ENCODE measurements around the gene POLR2J. TPM values are rescaled to one million over a fixed set of nuclear protein-coding genes. Genes with fewer than 3 reads are reported as not detected.

The POLR2J gene
- total and polyA plus RNA-seq, 10 of the 15 experiments (the other 5 are each of a cell fraction or from before 2014, with no cell fraction given), result 16.4 to 119 (median 77.4) TPM

GRCh38 chr7:102424129-102424551 lies 54.6 kb downstream of the POLR2J start (continued):
- no peak for TF ChIP-seq MEF2A (IDR thresholded peaks at IDR 0.05; ENCODE audit: insufficient read depth, low read depth, low read length)
- no peak for TF ChIP-seq ZBED1 (IDR thresholded peaks at IDR 0.05; ENCODE audit: borderline replicate concordance)
- no peak for TF ChIP-seq ZBTB40 (IDR thresholded peaks at IDR 0.05; ENCODE audit: borderline replicate concordance)
- no peak for TF ChIP-seq SIN3A (IDR thresholded peaks at IDR 0.05; ENCODE audit: low read depth, low read length)
- TF ChIP-seq DPF2 (IDR thresholded peaks at IDR 0.05), result peak; percentile 21; the same call in 1 of the 2 replicates
- TF ChIP-seq GABPA (IDR thresholded peaks at IDR 0.05; ENCODE audit: low read depth), result no peak
- peak; percentile 25; the same call in 1 of the 2 replicates for TF ChIP-seq GATAD2B (conservative IDR thresholded peaks at IDR 0.05; ENCODE audit: low read depth)
- TF ChIP-seq USF1 (IDR thresholded peaks at IDR 0.05; ENCODE audit: borderline replicate concordance, extremely low read length, insufficient read depth, low read depth, low read length), result no peak
- TF ChIP-seq PAX8 (IDR thresholded peaks at IDR 0.05), result no peak
- peak; percentile 68 for TF ChIP-seq NR2F1 (conservative IDR thresholded peaks at IDR 0.05)
- no peak for TF ChIP-seq KLF5 (IDR thresholded peaks at IDR 0.05; ENCODE audit: partially characterized antibody)
- no peak for TF ChIP-seq TCF7 (IDR thresholded peaks at IDR 0.05; ENCODE audit: borderline replicate concordance)
- no peak for TF ChIP-seq IRF3 (IDR thresholded peaks at IDR 0.05)
- no peak for TF ChIP-seq CREB1 (IDR thresholded peaks at IDR 0.05; ENCODE audit: low read depth)
- no peak for TF ChIP-seq MYB (IDR thresholded peaks at IDR 0.05; ENCODE audit: borderline replicate concordance, low read depth, low read length)
- peak; percentile 25; the same call in 1 of the 2 replicates for TF ChIP-seq TCF12 (IDR thresholded peaks at IDR 0.05; ENCODE audit: low read depth, low read length)
- no peak for TF ChIP-seq SMC3 (IDR thresholded peaks at IDR 0.05; ENCODE audit: borderline replicate concordance, low read length)
- TF ChIP-seq POU2F2 (IDR thresholded peaks at IDR 0.05; ENCODE audit: borderline replicate concordance, low read depth, low read length), result no peak
- TF ChIP-seq SMAD1 (IDR thresholded peaks at IDR 0.05; ENCODE audit: low read depth, partially characterized antibody), result no peak
